Measurements from ENCODE around the gene TUBA1B.

TUBA1B gene

DNA sequence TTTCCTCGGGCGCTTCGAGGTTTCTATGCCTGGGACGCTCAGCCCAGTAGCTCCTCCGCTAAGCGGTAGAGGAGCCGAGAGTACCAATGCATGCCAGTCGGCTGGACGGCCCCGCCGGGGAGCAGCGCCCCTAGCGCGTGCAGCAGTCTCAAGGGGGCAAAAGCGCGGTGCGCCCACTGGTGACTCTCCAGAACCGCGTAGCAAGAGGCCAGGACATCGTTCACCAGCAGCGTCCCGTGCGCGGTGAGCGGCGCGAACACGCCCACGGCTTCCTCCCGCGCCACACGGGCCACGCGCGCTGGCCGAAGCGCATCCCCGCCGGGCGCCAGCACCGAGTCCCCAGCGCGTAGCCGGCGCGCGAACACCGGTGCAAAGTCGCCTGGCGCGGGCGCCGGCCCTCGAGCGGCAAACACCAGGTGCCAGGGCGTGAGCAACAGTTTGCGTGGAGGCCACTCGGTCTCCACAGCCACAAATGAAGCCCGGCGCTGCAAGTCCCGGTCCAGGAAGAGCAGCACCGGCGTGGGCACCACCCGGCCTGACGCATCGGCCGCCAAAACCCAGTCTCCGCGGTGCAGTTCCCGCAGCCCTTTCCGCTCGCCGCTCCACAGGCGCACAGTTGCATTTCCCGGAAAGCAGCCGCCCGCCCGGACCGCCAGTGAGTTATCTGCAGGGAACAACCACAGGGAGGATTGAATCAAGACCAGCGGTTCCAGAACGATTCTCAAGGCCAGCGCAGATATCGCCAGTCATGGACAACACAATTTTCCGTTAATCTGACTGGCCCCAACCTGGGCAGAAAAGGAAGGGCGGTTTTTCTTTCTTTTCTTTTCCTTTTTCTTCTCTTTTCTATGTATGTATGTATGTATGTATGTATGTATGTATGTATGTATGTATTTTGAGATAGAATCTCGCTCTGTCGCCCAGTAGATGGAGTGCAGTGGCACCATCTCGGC lies 41.1 kb downstream of the TUBA1B start:
- peak; percentile 37 for DNase-seq

DNA sequence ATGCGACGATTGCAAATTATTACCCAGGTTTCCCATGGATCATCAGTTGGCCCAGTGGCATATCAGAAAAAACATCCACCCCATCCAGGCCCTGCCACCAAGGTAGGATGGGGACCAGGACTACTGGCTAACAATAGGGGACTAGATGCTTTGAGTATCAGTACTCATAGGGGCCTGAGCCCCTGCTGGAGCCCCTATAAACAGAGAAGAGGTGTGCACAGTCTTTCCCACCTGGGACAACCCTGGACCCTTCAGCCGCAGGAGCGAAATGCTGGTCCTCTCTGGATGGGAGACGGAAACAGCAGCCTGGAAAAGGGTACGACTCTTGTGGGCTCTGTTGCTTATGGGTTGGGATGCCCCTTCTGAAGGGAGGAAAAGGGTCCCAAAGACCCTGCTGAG lies 42.3 kb downstream of the TUBA1B start:
- DNase-seq: no peak

DNA sequence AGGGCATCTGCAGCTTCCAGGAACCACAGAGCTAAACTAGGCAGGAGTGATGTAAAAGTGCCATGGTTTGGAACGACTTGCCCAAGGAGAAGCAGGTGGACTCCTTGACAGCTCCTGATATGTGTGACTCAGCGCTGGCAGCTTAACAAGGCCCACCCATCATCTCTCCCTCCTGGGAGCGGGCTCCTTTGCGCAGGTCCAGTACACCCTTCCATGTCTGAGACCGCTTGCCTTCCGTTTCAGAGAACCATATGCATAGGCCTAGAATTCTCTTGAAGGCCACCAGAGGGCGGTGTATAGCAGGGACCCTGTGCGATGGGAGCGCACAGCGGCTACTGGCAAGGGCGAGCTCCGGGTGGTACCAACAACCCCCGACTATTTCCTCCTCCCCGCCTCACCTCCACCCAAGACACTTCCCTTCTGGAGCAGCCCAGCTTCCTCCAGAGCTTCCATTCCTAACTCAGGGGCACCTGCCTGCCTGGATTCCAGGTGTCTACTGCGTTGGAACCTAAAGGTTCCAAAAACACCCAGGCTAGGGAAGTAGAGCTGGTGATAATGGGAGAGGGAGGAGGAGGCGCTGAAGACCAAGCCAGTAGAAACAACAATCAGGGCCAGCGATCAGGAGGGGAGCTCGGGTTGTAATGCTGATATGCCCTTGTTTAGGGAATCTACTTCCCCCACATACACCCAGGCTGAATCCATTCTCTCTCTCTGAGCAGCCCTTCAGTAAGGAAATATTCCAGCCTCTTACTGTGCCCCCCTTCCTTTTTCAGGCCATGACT lies 42.9 kb downstream of the TUBA1B start:
- peak; percentile 93 for DNase-seq

DNA sequence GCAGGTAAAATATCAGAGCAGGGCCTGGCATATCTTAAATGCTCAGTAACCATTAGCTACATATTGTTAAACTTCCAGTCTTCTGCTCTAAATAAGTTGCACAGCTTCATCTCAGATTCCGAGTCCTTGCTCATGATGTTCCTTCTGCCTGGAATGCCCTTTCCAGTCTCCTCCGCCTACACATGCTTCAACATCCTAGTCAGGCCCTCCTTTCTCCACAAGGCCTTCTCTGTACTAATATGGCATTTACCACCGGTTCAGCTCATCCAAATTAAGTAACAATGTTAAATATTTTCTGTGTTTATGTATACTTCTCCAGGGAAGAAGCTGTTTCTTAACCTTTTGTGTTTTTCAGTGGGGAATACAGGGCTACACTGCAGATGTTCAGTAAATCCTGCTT lies 45.1 kb downstream of the TUBA1B start:
- no peak for DNase-seq

DNA sequence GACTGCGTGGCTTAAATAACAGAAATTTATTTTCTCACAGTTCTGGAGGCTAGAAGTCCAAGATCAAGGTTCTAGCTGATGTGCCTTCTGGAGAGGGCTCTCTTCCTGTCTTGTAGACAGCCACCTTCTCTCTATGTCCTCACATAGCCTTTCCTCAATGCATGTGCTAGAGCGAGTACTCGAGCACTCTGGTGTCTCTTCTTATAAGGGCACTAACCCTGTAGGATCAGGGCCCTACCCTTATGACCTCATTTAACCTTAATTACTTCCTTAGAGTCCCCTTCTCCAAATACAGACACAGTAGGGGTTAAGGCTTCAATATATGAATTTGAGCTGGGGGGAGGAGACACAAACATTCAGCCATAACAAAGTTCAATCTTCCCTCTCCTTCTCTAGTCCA lies 46.8 kb downstream of the TUBA1B start:
- no peak for DNase-seq

DNA sequence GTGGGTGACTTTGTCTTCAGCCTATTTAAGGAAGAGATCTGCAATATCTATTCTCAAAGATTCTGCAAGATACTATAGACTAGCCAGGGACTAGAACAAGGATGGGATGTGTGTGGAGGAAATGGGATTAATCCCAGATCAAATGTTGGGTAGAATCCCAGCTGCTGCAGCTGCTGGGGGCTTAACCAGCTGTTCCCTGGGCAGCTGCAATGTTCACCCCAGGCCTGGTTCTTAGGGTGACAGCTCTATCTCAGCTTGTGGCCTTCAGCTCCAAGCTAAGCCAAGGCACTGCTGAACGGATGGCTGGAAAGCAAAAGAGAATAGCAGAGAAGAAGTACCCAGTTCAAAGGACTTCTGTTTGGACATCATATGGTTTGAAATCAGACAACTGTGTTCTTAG lies 51.4 kb downstream of the TUBA1B start:
- no peak for DNase-seq

All from kidney glomerular epithelial cell (primary cell).